ENCODE measurements around the gene CALHM1. TPM values are rescaled to one million over a fixed set of nuclear protein-coding genes. Genes with fewer than 3 reads are reported as not detected.
"Not testable (repeated sequence)": the region's sequence is repeated elsewhere in the genome, so short reads cannot be mapped to it uniquely, and the experiment has no call there.

The CALHM1 gene
- total and polyA plus RNA-seq, 2 of the 8 experiments (the other 6 are each of a cell fraction or from before 2014, with no cell fraction given) = 0.29 to 0.34 TPM

- H4K8ac ChIP-seq (ENCODE audit: extremely low read depth, insufficient read depth, low read length); H2AK5ac ChIP-seq (ENCODE audit: low read depth, low read length); H3K79me2 ChIP-seq (ENCODE audit: control insufficient read depth in 1 of 2, insufficient read depth in 2 of 2, low read length in 2 of 2); H3K9ac ChIP-seq (replicated peaks in 1 of 4; ENCODE audit: extremely low read depth in 1 of 4, low read depth in 3 of 4, low read length in 3 of 4); H2BK20ac ChIP-seq (ENCODE audit: low read length); H2BK12ac ChIP-seq (ENCODE audit: low read depth, low read length); DNase-seq (ENCODE audit: low read depth in 1 of 2, low spot score in 2 of 2); H3K4me3 ChIP-seq (ENCODE audit: extremely low read depth in 1 of 4, insufficient read depth in 2 of 4, low read depth in 3 of 4, low read length in 4 of 4); H3K9me3 ChIP-seq (ENCODE audit: insufficient read depth in 2 of 2, low read depth in 1 of 2, low read length in 1 of 2); H4K5ac ChIP-seq (ENCODE audit: insufficient read length, low read depth, low read length); H3K4me2 ChIP-seq (ENCODE audit: insufficient read depth in 1 of 2, low read depth in 2 of 2, low read length in 2 of 2); H3K14ac ChIP-seq (ENCODE audit: insufficient read length); H3K23me2 ChIP-seq (ENCODE audit: low read depth, low read length); H3K18ac ChIP-seq (ENCODE audit: extremely low read depth, low read length); H3K27me3 ChIP-seq (replicated peaks in 1 of 4; ENCODE audit: control insufficient read depth in 3 of 4, extremely low read depth in 1 of 4, insufficient read depth in 3 of 4, low read length in 3 of 4); H3K79me1 ChIP-seq (ENCODE audit: low read depth, low read length); FAIRE-seq; H3K23ac ChIP-seq (ENCODE audit: insufficient read length); H3K36me3 ChIP-seq (ENCODE audit: control insufficient read depth in 2 of 4, insufficient read depth in 4 of 4, low read length in 3 of 4); H3K27ac ChIP-seq (ENCODE audit: low read depth, low read length); H4K20me1 ChIP-seq (replicated peaks in 1 of 2; ENCODE audit: control insufficient read depth in 1 of 2, insufficient read depth in 2 of 2, low read length in 2 of 2); POLR2A ChIA-PET (ENCODE audit: partially characterized antibody); H2BK5ac ChIP-seq (ENCODE audit: low read depth, low read length); H2AFZ ChIP-seq (ENCODE audit: low read length); H3K4me1 ChIP-seq (replicated peaks in 1 of 4; ENCODE audit: control insufficient read depth in 3 of 4, insufficient read depth in 4 of 4, low read length in 3 of 4); H2BK15ac ChIP-seq (ENCODE audit: low read length); H3K56ac ChIP-seq (replicated peaks; ENCODE audit: insufficient read length, low read depth, low read length); H3K4ac ChIP-seq (replicated peaks; ENCODE audit: insufficient read length, low read depth, low read length); H4K91ac ChIP-seq (replicated peaks; ENCODE audit: insufficient read length, low read length); H2BK120ac ChIP-seq (replicated peaks; ENCODE audit: low read depth, low read length): not testable (repeated sequence)
- WGBS, 2 experiments (ENCODE audit: extremely low coverage in 1 of 2, insufficient coverage in 1 of 2, insufficient read length in 1 of 2, insufficient replicate concordance in 2 of 2, low coverage in 1 of 2, low lambda C conversion rate in 2 of 2, missing lambda C conversion rate in 1 of 2) = 85% methylated on average over 6 of the region's 6 CpGs; no CpG with 5 or more reads in 1 of the 2 experiments
- CTCF ChIA-PET (ENCODE audit: partially characterized antibody) = interaction anchor here (0.6 to 5.4 kb wide), 8 partner anchors 13 to 126 kb away, joined by 3 to 37 read pairs (median 4); no protein-coding TSS in a partner anchor
Measured at GRCh38 chr10:103503777-103504176, 45.1 kb upstream of the CALHM1 start.

Data from H1 (cell line).